Germinal center (tissue), 1 donor: Measurements from ENCODE around the gene EMILIN2.
A peak's percentile ranks its signal among the peaks of the same experiment; 100 is the strongest.

Experiments used
- DNase-seq: peaks from one replicate; pipeline ENCODE4 v3.0.0; 2012; ENCODE audit warnings: mixed read lengths, low spot score

The EMILIN2 gene

GRCh38 chr18:2916184-2916583 is 69.4 kb downstream of the EMILIN2 start:
- no peak for DNase-seq

DNA sequence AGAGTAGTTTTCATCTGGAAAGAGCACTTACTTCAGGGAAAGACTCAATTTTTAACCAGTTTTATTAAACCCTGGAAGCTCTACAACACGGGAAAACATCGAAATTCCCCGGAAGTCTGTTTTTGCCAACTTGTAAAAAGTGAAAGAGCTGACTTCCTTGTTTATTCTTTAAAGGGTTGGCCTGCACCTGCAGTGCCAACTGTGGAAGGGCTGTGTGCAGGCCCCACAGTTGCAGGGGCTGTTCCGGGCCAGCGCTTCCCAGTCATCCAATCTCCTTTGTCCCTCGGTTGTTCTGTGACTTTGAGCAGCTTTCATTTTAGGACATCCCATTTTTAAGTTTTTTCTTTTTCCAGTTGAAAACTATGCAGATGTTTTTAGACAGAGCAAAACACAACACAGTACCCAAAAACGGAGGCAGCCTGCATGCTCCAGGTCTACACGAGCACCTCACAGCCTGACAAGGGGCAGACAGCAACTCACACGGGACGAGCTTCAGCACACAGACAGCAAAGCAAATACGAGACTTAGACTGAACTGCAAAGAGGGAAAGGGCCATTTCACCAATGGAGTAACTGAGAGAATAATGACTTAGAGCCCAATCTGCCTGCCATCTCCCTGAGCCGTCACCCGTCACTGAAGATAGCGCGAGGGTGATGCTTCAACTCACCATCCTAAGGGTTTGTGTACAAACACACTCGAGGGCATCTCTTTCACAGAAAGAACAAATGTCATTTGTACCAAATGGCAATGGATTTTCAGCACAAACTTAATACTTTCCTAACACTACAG is 70.6 kb downstream of the EMILIN2 start:
- DNase-seq, result peak; percentile 64

- no peak for DNase-seq
These were observed 72.2 kb downstream of the EMILIN2 start for GRCh38 chr18:2918761-2919550.

GRCh38 chr18:2919600-2919999 is 72.8 kb downstream of the EMILIN2 start:
- no peak for DNase-seq

- no peak for DNase-seq
These were observed 73.2 kb downstream of the EMILIN2 start for GRCh38 chr18:2920027-2920426.

- no peak for DNase-seq
These were observed 73.9 kb downstream of the EMILIN2 start for GRCh38 chr18:2920546-2921343.

- DNase-seq, result no peak
These were observed 75.0 kb downstream of the EMILIN2 start for GRCh38 chr18:2921778-2922177.

- no peak for DNase-seq
These were observed 76.7 kb downstream of the EMILIN2 start for GRCh38 chr18:2923464-2923863.

GRCh38 chr18:2924920-2925319 is 78.1 kb downstream of the EMILIN2 start:
- DNase-seq, result no peak

- no peak for DNase-seq
These were observed 79.7 kb downstream of the EMILIN2 start for GRCh38 chr18:2926528-2926927.

- no peak for DNase-seq
These were observed 80.9 kb downstream of the EMILIN2 start for GRCh38 chr18:2927745-2928144.

- peak; percentile 65 for DNase-seq
These were observed 85.7 kb downstream of the EMILIN2 start for GRCh38 chr18:2932247-2933181.

DNA sequence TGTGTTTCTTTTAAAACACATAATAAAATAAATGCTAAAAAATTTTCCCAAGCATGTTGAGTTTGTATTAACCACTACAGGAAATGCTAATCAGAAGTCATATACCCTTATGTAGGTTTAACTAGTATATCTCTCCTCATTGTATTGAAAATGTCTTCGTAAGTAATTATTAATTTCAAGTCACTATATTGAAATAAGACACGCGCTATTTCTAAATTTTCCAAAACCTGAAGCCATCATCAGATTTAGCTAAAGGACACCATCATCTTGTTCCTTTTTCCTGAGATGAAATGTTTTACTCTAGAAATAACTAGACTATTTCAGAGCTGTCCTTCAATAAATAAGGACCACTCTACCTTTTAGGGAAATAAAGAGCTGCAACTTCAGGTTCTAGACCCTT is 87.2 kb downstream of the EMILIN2 start:
- DNase-seq, result no peak

DNA sequence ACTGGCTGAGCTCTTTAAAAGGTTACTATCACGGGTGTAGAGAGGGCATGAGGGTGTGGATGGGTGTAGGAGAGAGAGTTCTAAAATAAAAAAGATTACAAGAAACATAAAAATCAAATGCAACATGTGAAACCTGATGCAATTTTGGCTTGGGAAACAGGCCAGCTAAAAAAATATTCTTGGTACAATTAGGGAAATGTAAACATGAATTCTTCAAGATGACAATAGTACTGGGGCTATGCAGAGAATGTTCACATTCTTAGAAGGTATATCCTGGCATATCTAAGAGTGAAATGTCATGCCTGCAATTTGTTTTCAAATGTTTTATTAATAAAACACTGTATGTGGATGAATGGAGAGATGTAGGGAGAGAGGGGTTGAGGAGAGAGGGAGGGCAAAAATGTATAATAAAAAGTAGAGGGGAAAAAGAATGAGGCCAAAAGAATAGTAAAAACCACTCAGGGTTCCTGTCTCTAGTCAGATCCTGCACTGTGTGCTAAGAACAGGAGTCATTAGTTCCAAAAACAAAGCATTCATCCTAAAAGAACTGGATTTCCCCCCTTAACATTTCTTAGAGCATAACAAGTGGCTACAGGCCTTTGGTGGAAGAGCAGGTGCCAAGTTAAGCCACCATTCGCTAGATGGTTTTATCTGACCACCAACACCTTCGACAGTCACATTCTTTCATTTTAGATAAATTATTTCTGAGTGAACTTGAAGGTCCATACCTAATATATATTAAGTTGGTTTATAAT is 88.8 kb downstream of the EMILIN2 start:
- no peak for DNase-seq

GRCh38 chr18:2939317-2939716 is 92.5 kb downstream of the EMILIN2 start:
- no peak for DNase-seq

DNA sequence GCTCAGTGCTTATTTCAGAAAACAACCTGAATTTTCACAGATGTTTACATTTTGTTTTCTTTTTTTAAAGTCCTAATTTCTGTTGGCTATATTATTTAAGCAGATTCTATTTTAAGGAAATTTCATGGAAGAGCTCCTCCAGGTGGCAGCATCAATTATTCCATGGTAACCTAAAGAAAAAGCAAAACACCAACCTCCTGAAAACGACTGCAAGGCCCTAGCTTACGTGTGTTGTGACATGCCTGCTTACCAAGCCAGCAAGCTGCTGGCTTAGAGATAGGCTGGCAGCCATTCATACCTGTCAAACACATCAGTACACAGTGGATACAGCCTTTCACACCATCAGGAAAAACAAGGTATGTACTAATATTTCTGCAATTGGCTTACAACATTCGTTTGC is 101.2 kb downstream of the EMILIN2 start:
- DNase-seq, result no peak

DNA sequence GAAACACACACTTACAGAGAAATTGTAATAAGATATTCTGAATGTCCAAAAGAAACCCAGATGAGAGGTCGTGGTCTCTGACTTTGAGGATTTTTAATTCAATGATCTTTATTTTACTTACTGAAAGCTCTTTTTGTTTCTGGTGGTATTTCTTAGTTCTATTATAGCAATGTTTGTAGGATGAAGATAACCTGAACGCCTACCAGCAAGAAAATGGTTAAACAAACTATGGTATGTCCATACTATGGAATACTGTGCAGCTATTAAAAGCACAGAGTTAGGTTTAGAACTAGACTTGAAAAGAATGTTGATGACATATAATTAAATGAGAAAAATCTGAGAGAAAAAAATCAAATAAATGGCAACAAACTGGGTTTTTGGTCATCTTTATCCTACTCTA is 105.8 kb downstream of the EMILIN2 start:
- DNase-seq, result no peak

- DNase-seq, result no peak
These were observed 107.3 kb downstream of the EMILIN2 start for GRCh38 chr18:2953935-2954653.

- DNase-seq, result no peak
These were observed 108.3 kb downstream of the EMILIN2 start for GRCh38 chr18:2954869-2955645.
